IMR-90 (cell line): Measurements from ENCODE around the gene ERC2. TPM values are rescaled to one million over a fixed set of nuclear protein-coding genes. Genes with fewer than 3 reads are reported as not detected.

ENCODE experiments used
- ATAC-seq: fragments of 200-7000 bp; cut with Tn5 transposase; 2 replicates; pipeline ENCODE4 v1.9.1; 2020; ENCODE audit warnings: low read depth, mild to moderate bottlenecking, moderate library complexity
- BruUV-seq: library from RNA; stranded (reverse); fragments of 400-500 nt; replicated peaks from 2 replicates; lab custom pipeline; 2021; lab: Mats Ljungman, UMichigan
- CTCF ChIA-PET: fragments of 300-600 bp; formaldehyde crosslinking; extraction: SDS; loops from one replicate; lab custom pipeline; 2021; ENCODE audit warnings: antibody characterized with exemption; lab: Yijun Ruan, JAX
- POLR2A ChIA-PET: fragments of 300-600 bp; sonication (Branson Sonifier 250); formaldehyde crosslinking; loops from one replicate; lab custom pipeline; 2022; ENCODE audit warnings: antibody characterized with exemption; ENCODE audit not compliant: unreplicated experiment; lab: Charles Lee
- DNase-seq: peaks from one replicate; pipeline ENCODE4 v3.0.0; 2013
- H2AFZ ChIP-seq: replicated peaks from 2 replicates; pipeline ENCODE3; 2013; ENCODE audit warnings: low read length, mild to moderate bottlenecking; ENCODE audit not compliant: poor library complexity
- H2AK5ac ChIP-seq: 2 replicates; pipeline ENCODE4 v1.6.1; 2013; ENCODE audit warnings: low read depth, low read length, inconsistent platforms
- H2AK9ac ChIP-seq: replicated peaks from 2 replicates; pipeline ENCODE3; 2013; ENCODE audit warnings: mild to moderate bottlenecking, low read depth, low read length, moderate library complexity; ENCODE audit not compliant: poor library complexity
- H2BK120ac ChIP-seq: 2 replicates; pipeline ENCODE4 v1.6.1; 2013; ENCODE audit warnings: low read depth, low read length, inconsistent platforms
- H2BK15ac ChIP-seq: 3 replicates; pipeline ENCODE4 v1.6.1; 2013; ENCODE audit warnings: low read depth, low read length, inconsistent platforms
- H2BK20ac ChIP-seq: 2 replicates; pipeline ENCODE4 v1.6.1; 2013; ENCODE audit warnings: low read depth, mild to moderate bottlenecking, inconsistent platforms, low read length, moderate library complexity
- H2BK5ac ChIP-seq: 2 replicates; pipeline ENCODE4 v1.6.1; 2013; ENCODE audit warnings: mild to moderate bottlenecking, low read depth, low read length, inconsistent platforms; ENCODE audit not compliant: poor library complexity, severe bottlenecking
- H3K14ac ChIP-seq: replicated peaks from 2 replicates; pipeline ENCODE4 v1.6.1; 2013; ENCODE audit warnings: low read depth, low read length, inconsistent platforms
- H3K18ac ChIP-seq: 2 replicates; pipeline ENCODE4 v1.6.1; 2013; ENCODE audit warnings: low read depth, low read length, control low read depth
- H3K23ac ChIP-seq: 2 replicates; pipeline ENCODE4 v1.6.1; 2013; ENCODE audit warnings: low read depth, low read length, inconsistent platforms
- H3K27ac ChIP-seq: 2 replicates; pipeline ENCODE4 v1.5.1; 2013; ENCODE audit warnings: mild to moderate bottlenecking, control low read depth, low read length; ENCODE audit not compliant: insufficient read depth
- H3K27me3 ChIP-seq: 2 replicates; pipeline ENCODE4 v1.6.1; 2013; ENCODE audit warnings: low read length; ENCODE audit not compliant: control insufficient read depth, insufficient read depth
- H3K36me3 ChIP-seq: 2 replicates; pipeline ENCODE4 v1.6.1; 2013; ENCODE audit warnings: low read length, mixed read lengths; ENCODE audit not compliant: control insufficient read depth, insufficient read depth
- H3K4ac ChIP-seq: 2 replicates; pipeline ENCODE4 v1.6.1; 2013; ENCODE audit warnings: low read depth, low read length, inconsistent platforms
- H3K4me1 ChIP-seq: 2 replicates; pipeline ENCODE4 v1.6.1; 2013; ENCODE audit warnings: low read length, mixed read lengths; ENCODE audit not compliant: control insufficient read depth, insufficient read depth
- H3K4me2 ChIP-seq: 2 replicates; pipeline ENCODE4 v1.6.1; 2013; ENCODE audit warnings: low read depth, mild to moderate bottlenecking, control low read depth, low read length, moderate library complexity
- H3K4me3 ChIP-seq: 2 replicates; pipeline ENCODE4 v1.5.1; 2013; ENCODE audit warnings: low read depth, mild to moderate bottlenecking, control low read depth, low read length, moderate library complexity; ENCODE audit not compliant: insufficient read depth
- H3K56ac ChIP-seq: 2 replicates; pipeline ENCODE4 v1.6.1; 2013; ENCODE audit warnings: low read length, inconsistent platforms; ENCODE audit not compliant: insufficient read depth; ENCODE audit errors: extremely low read depth
- H3K79me1 ChIP-seq, 2 experiments: 2 replicates each; pipeline ENCODE4 v1.6.1; 2013; ENCODE audit warnings: low read length in 2 of 2, inconsistent platforms in 1 of 2, low read depth in 1 of 2
- H3K9ac ChIP-seq: 2 replicates; pipeline ENCODE4 v1.6.1; 2013; ENCODE audit warnings: low read depth, low read length, control low read depth
- H3K9me1 ChIP-seq: 2 replicates; pipeline ENCODE4 v1.6.1; 2013; ENCODE audit warnings: low read length, inconsistent platforms; ENCODE audit not compliant: insufficient read depth
- H3K9me3 ChIP-seq: 2 replicates; pipeline ENCODE4 v1.6.1; 2013; ENCODE audit warnings: low read length; ENCODE audit not compliant: control insufficient read depth, insufficient read depth
- H4K20me1 ChIP-seq: 2 replicates; pipeline ENCODE4 v1.6.1; 2013; ENCODE audit warnings: low read length, inconsistent platforms; ENCODE audit not compliant: insufficient read depth
- H4K5ac ChIP-seq: 2 replicates; pipeline ENCODE4 v1.6.1; 2013; ENCODE audit warnings: mild to moderate bottlenecking, low read depth, low read length, control low read depth
- H4K8ac ChIP-seq, 2 experiments: 2 replicates each; pipeline ENCODE4 v1.6.1; 2013; ENCODE audit warnings: low read depth in 2 of 2, low read length in 2 of 2, control low read depth in 1 of 2, inconsistent platforms in 1 of 2
- H4K91ac ChIP-seq: 2 replicates; pipeline ENCODE4 v1.6.1; 2013; ENCODE audit warnings: low read depth, low read length, inconsistent platforms; ENCODE audit not compliant: insufficient read depth
- CEBPB ChIP-seq: IDR thresholded peaks from 2 replicates; pipeline ENCODE4 v1.6.1; 2012; ENCODE audit warnings: low read depth, low read length, improper control_type of control experiment
- MAFK ChIP-seq: IDR thresholded peaks from 2 replicates; pipeline ENCODE4 v1.6.1; 2012; ENCODE audit warnings: low read depth, low read length, improper control_type of control experiment
- MAZ ChIP-seq: IDR thresholded peaks from 2 replicates; pipeline ENCODE4 v1.6.1; 2012; ENCODE audit warnings: low read depth, mild to moderate bottlenecking, low read length, improper control_type of control experiment, moderate library complexity, borderline replicate concordance
- USF2 ChIP-seq: fragments of 150-350 bp; IDR thresholded peaks from 2 replicates; pipeline ENCODE4 v1.6.1; 2017; ENCODE audit warnings: mild to moderate bottlenecking, antibody characterized with exemption, low read length, low read depth
- WGBS, 2 experiments: methylation state at CpG; one replicate each; pipeline versions ENCODE4 v1.1.5 to v1.1.7; 2013; ENCODE audit warnings: missing lambda C conversion rate in 2 of 2; ENCODE audit not compliant: insufficient read length in 1 of 2; ENCODE audit errors: extremely low coverage in 2 of 2; 5-methylcytosine and 5-hydroxymethylcytosine counted together
- dilution Hi-C: fragments of 300-500 bp; cut with HindIII; formaldehyde crosslinking; loops from one replicate; pipeline ENCODE4 v1.14.3; 2018; ENCODE audit warnings: low sequenced_read_pairs; ENCODE audit not compliant: unreplicated experiment
- in situ Hi-C: fragments of 300-500 bp; cut with MboI; formaldehyde crosslinking; loops from 3 replicates; pipeline ENCODE4 v1.14.3; 2019; ENCODE audit warnings: low sequenced_read_pairs, inconsistent platforms, mixed read lengths
- intact Hi-C: fragments of 100-400 bp; cut with micrococcal nuclease; formaldehyde crosslinking; loops from 2 replicates; pipeline ENCODE4 v1.10.0; 2022
- polyA plus RNA-seq, 3 experiments: library from polyadenylated mRNA; depleted of rRNA; stranded (reverse); fragments of >200 nt; gene quantifications; 2 replicates each; pipeline ENCODE4 v1.2.3, GENCODE V29; 2012; ENCODE audit warnings: low replicate concordance in 1 of 3
- total RNA-seq: library from RNA; depleted of rRNA; stranded (reverse); fragments of >200 nt; gene quantifications from 2 replicates; pipeline ENCODE4 v1.2.3, GENCODE V29; 2012

The ERC2 gene
- total and polyA plus RNA-seq, 2 of the 4 experiments (the other 2 are of a cell fraction): 0.17 to 0.18 TPM

GRCh38 chr3:56219894-56220805 is 248.1 kb downstream of the ERC2 start:
- H3K9me3 ChIP-seq: no peaks in the 10 kb centered on the region
- H3K4me1 ChIP-seq: no peaks in the 10 kb centered on the region
- H3K4me2 ChIP-seq: no peak overlapping the region
- H3K9me1 ChIP-seq: no peaks in the 10 kb centered on the region
- H3K56ac ChIP-seq: no peak overlapping the region
- H4K20me1 ChIP-seq: no peaks in the 10 kb centered on the region
- POLR2A ChIA-PET: no interaction called here
- H3K79me1 ChIP-seq: no peaks in the 10 kb centered on the region
- H3K36me3 ChIP-seq: no peaks in the 10 kb centered on the region
- no peak for ATAC-seq
- H3K18ac ChIP-seq: no peak overlapping the region
- no peak overlapping the region for H2BK120ac ChIP-seq
- BruUV-seq: no TSS peak
- dilution Hi-C loops (no loop called here), intact Hi-C loops (no loop called here), in situ Hi-C loops (no loop called here)
- H2BK15ac ChIP-seq: no peak overlapping the region
- TF ChIP-seq USF2 (0 out of 2 replicates have a peak, but pooled peaks have one; percentile 12), MAZ (no peak), MAFK (peak; percentile 17; the same call in 1 of the 2 replicates), CEBPB (no peak)
- DNase-seq: no peak
- no peak overlapping the region for H4K5ac ChIP-seq
- H2BK20ac ChIP-seq: no peak overlapping the region
- H3K4ac ChIP-seq: no peak overlapping the region
- H2AFZ ChIP-seq: no peak overlapping the region
- H4K8ac ChIP-seq: no peak overlapping the region
- no peak overlapping the region for H4K91ac ChIP-seq
- WGBS, 2 experiments: no CpG with 5 or more reads among the region's 11 CpGs
- H3K27ac ChIP-seq: no peak overlapping the region
- H3K14ac ChIP-seq: no peak overlapping the region
- no peak overlapping the region for H2BK5ac ChIP-seq
- CTCF ChIA-PET: no interaction called here
- H3K4me3 ChIP-seq: no peak overlapping the region
- no peaks in the 10 kb centered on the region for H3K27me3 ChIP-seq
- H2AK9ac ChIP-seq: no peak overlapping the region
- H2AK5ac ChIP-seq: no peak overlapping the region
- H3K9ac ChIP-seq: no peak overlapping the region
- H3K23ac ChIP-seq: no peak overlapping the region
